ENCODE results near the gene SH3D21.

Gene SH3D21

GRCh38 chr1:36339215-36339614 lies 33.0 kb downstream of the SH3D21 start:
- no peak for DNase-seq

- DNase-seq = no peak
These were observed 33.4 kb downstream of the SH3D21 start for GRCh38 chr1:36339615-36340014.

GRCh38 chr1:36341626-36342320 lies 35.6 kb downstream of the SH3D21 start:
- no peak for DNase-seq

GRCh38 chr1:36342426-36343185 lies 36.4 kb downstream of the SH3D21 start:
- DNase-seq = peak; percentile 80

- DNase-seq = no peak
These were observed 37.7 kb downstream of the SH3D21 start for GRCh38 chr1:36343651-36344394.

- no peak for DNase-seq
These were observed 38.2 kb downstream of the SH3D21 start for GRCh38 chr1:36344395-36344680.

GRCh38 chr1:36345353-36345752 lies 39.2 kb downstream of the SH3D21 start:
- no peak for DNase-seq

- DNase-seq = no peak
These were observed 40.7 kb downstream of the SH3D21 start for GRCh38 chr1:36346741-36347370.

- DNase-seq = no peak
These were observed 43.1 kb downstream of the SH3D21 start for GRCh38 chr1:36349241-36349671.

- no peak for DNase-seq
These were observed 43.7 kb downstream of the SH3D21 start for GRCh38 chr1:36349839-36350238.

GRCh38 chr1:36350659-36351226 lies 44.6 kb downstream of the SH3D21 start:
- DNase-seq = peak; percentile 61

GRCh38 chr1:36351227-36351977 lies 45.2 kb downstream of the SH3D21 start:
- DNase-seq = no peak

GRCh38 chr1:36352125-36352909 lies 46.1 kb downstream of the SH3D21 start:
- no peak for DNase-seq

- DNase-seq = no peak
These were observed 47.0 kb downstream of the SH3D21 start for GRCh38 chr1:36352910-36353878.

GRCh38 chr1:36354486-36354885 lies 48.3 kb downstream of the SH3D21 start:
- DNase-seq = no peak

GRCh38 chr1:36355811-36356210 lies 49.6 kb downstream of the SH3D21 start:
- DNase-seq = no peak

- DNase-seq = no peak
These were observed 52.4 kb downstream of the SH3D21 start for GRCh38 chr1:36358514-36359084.

GRCh38 chr1:36359383-36359782 lies 53.2 kb downstream of the SH3D21 start:
- DNase-seq = no peak

- peak; percentile 53 for DNase-seq
These were observed 53.9 kb downstream of the SH3D21 start for GRCh38 chr1:36359911-36360550.

Data from CD4-positive, alpha-beta T cell treated with Interleukin-17A for 4 hours (primary cell).